MM.1S (cell line): ENCODE measurements around the gene ITGA5.

Source experiments
- EZH2 ChIP-seq: fragments of 300-600 bp; sonication (generic); optimal IDR thresholded peaks from 2 replicates; pipeline ENCODE3; 2017; ENCODE audit warnings: low read depth, mild to moderate bottlenecking, antibody characterized with exemption, low read length, mixed read lengths
- EZH2phosphoT487 ChIP-seq: fragments of 300-600 bp; sonication (generic); IDR thresholded peaks from 2 replicates; pipeline ENCODE4 v1.6.1; 2018; ENCODE audit warnings: antibody characterized with exemption, low read length
- TF ChIP-seq, protein P1 (sequence below): fragments of 300-600 bp; sonication (generic); IDR thresholded peaks from 2 replicates; pipeline ENCODE4 v1.5.1; 2016; ENCODE audit warnings: antibody characterized with exemption, low read length, mixed read lengths

GRCh38 chr12:54388237-54389133 is 30.6 kb downstream of the ITGA5 start:
- TF ChIP-seq, protein P1, sequence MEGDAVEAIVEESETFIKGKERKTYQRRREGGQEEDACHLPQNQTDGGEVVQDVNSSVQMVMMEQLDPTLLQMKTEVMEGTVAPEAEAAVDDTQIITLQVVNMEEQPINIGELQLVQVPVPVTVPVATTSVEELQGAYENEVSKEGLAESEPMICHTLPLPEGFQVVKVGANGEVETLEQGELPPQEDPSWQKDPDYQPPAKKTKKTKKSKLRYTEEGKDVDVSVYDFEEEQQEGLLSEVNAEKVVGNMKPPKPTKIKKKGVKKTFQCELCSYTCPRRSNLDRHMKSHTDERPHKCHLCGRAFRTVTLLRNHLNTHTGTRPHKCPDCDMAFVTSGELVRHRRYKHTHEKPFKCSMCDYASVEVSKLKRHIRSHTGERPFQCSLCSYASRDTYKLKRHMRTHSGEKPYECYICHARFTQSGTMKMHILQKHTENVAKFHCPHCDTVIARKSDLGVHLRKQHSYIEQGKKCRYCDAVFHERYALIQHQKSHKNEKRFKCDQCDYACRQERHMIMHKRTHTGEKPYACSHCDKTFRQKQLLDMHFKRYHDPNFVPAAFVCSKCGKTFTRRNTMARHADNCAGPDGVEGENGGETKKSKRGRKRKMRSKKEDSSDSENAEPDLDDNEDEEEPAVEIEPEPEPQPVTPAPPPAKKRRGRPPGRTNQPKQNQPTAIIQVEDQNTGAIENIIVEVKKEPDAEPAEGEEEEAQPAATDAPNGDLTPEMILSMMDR: no peak
- TF ChIP-seq EZH2 (no peak), EZH2phosphoT487 (no peak)
